ENCODE results near the gene KIRREL3. TPM values are rescaled to one million over a fixed set of nuclear protein-coding genes. Genes with fewer than 3 reads are reported as not detected.

Gene KIRREL3
- total RNA-seq, 2 donors from 2014 or later = 0.28 TPM; not detected in 1

GRCh38 chr11:126993599-126993998, 7.0 kb downstream of the KIRREL3 start:
- 84% methylated on average over 2 of the region's 2 CpGs for WGBS
- no peaks in the 10 kb centered on the region for H3K36me3 ChIP-seq
- peaks cover 8% of the 10 kb centered on the region for H3K27me3 ChIP-seq (replicated peaks; ENCODE audit: insufficient read depth)
- no peak overlapping the region for H3K27ac ChIP-seq
- no peak overlapping the region for H3K4me3 ChIP-seq
- no peak for DNase-seq (ENCODE audit: low spot score)
- H3K9me3 ChIP-seq = no peaks in the 10 kb centered on the region
- intact Hi-C loops (cut with DNase I) = loop anchor here (5.0 to 10.0 kb wide), 2 partner anchors 389 to 551 kb away; no protein-coding TSS in a partner anchor
- H3K4me1 ChIP-seq (replicated peaks) = no peaks in the 10 kb centered on the region
- no peak for TF ChIP-seq CTCF (IDR thresholded peaks at IDR 0.05)
- TF ChIP-seq POLR2A (IDR thresholded peaks at IDR 0.05) = no peak
- no peak for TF ChIP-seq POLR2AphosphoS5 (IDR thresholded peaks at IDR 0.05)

- 52% methylated on average over 2 of the region's 2 CpGs for WGBS
- H3K4me3 ChIP-seq = no peak overlapping the region
- no peaks in the 10 kb centered on the region for H3K36me3 ChIP-seq
- no peak for TF ChIP-seq POLR2A (IDR thresholded peaks at IDR 0.05)
- TF ChIP-seq POLR2AphosphoS5 (IDR thresholded peaks at IDR 0.05) = no peak
- no peak for TF ChIP-seq CTCF (IDR thresholded peaks at IDR 0.05)
- no peak overlapping the region for H3K27ac ChIP-seq
- peaks cover 7% of the 10 kb centered on the region for H3K27me3 ChIP-seq (replicated peaks; ENCODE audit: insufficient read depth)
- DNase-seq (ENCODE audit: low spot score) = no peak
- no peaks in the 10 kb centered on the region for H3K4me1 ChIP-seq (replicated peaks)
- no peaks in the 10 kb centered on the region for H3K9me3 ChIP-seq
- intact Hi-C loops (cut with DNase I) = loop anchor here (5.0 to 10.0 kb wide), 2 partner anchors 388 to 550 kb away; no protein-coding TSS in a partner anchor
Observed at GRCh38 chr11:126992804-126993111, 7.8 kb downstream of the KIRREL3 start.

GRCh38 chr11:126992065-126992803, 8.3 kb downstream of the KIRREL3 start:
- H3K9me3 ChIP-seq = no peaks in the 10 kb centered on the region
- peaks cover 4% of the 10 kb centered on the region for H3K27me3 ChIP-seq (replicated peaks; ENCODE audit: insufficient read depth)
- H3K4me3 ChIP-seq = no peak overlapping the region
- 70% methylated on average over 6 of the region's 6 CpGs for WGBS
- H3K36me3 ChIP-seq = no peaks in the 10 kb centered on the region
- H3K4me1 ChIP-seq (replicated peaks) = no peaks in the 10 kb centered on the region
- TF ChIP-seq POLR2A (IDR thresholded peaks at IDR 0.05) (no peak), CTCF (IDR thresholded peaks at IDR 0.05) (no peak), POLR2AphosphoS5 (IDR thresholded peaks at IDR 0.05) (no peak)
- intact Hi-C loops (cut with DNase I) = loop anchor here (5.0 to 10.0 kb wide), 2 partner anchors 387 to 550 kb away; no protein-coding TSS in a partner anchor
- no peak overlapping the region for H3K27ac ChIP-seq
- DNase-seq (ENCODE audit: low spot score) = no peak

GRCh38 chr11:126991596-126991995, 9.0 kb downstream of the KIRREL3 start:
- WGBS = 92% methylated on average over 2 of the region's 2 CpGs
- DNase-seq (ENCODE audit: low spot score) = no peak

More at GRCh38 chr11:126991596-126991995, 9.0 kb downstream of the KIRREL3 start:
- Histone ChIP-seq H3K36me3 (no peaks in the 10 kb centered on the region), H3K27ac (no peak overlapping the region), H3K4me1 (replicated peaks) (no peaks in the 10 kb centered on the region), H3K9me3 (no peaks in the 10 kb centered on the region), H3K27me3 (replicated peaks; ENCODE audit: insufficient read depth) (peaks cover under 1% of the 10 kb centered on the region), H3K4me3 (no peak overlapping the region)
- intact Hi-C loops (cut with DNase I) = loop anchor here (2.0 to 10.0 kb wide), 3 partner anchors 277 to 549 kb away; no protein-coding TSS in a partner anchor
- no peak for TF ChIP-seq CTCF (IDR thresholded peaks at IDR 0.05)

Measured in prostate gland (tissue), 2 donors.